HG03460 (cell line): ENCODE results near the gene GFRA4.

Experiments
- ATAC-seq: cut with Tn5 transposase; IDR thresholded peaks from one replicate; pipeline ENCODE4 v1.9.1; 2021; ENCODE audit not compliant: unreplicated experiment

GFRA4 gene, protein sequence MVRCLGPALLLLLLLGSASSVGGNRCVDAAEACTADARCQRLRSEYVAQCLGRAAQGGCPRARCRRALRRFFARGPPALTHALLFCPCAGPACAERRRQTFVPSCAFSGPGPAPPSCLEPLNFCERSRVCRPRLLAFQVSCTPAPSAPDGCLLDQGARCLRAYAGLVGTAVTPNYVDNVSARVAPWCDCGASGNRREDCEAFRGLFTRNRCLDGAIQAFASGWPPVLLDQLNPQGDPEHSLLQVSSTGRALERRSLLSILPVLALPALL

DNA sequence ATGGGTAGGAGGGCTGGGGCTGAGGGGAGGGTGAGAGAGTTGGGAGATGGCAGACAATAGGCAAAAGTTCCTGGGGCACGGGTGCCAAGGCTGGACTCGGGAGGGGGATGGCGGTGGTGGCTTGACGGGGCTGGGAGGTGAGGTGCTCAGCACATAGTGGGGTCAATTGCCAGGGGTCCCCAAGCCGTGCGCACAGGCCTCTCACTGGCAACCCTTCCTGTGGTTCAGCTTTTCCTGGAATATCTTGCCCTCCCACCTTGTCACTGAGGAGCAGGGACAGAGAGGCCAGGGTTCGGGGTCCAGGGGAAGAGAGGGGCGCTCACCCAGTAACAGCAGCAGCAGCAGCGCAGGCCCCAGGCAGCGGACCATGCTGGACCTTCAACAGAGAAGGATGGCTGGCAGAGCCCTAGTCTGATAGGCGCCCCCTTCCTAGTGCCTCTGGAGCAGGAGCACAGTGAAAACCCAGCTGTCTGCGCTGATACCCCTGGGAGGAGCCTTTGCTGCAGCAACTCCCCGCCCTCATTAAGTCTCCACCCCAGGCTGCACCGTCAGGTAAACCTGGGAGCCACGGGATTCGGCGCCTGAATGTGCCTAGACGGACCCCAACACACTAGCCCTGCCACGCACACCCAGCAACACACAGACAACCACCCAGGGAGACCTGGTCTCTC, at the start of gene GFRA4:
Gene GFRA4 (minus strand): TSS at position 369 of the 671 bp plus-strand sequence. CDS start 0 bp downstream, at position 369.
- ATAC-seq = no peak

- no peak for ATAC-seq
Measured at GRCh38 chr20:3712279-3712873, 49.2 kb upstream of the GFRA4 start, which contains the start of gene SIGLEC1. Gene SIGLEC1 (minus strand): TSS chr20:3712600. CDS start chr20:3707128, 5,472 bp downstream.

DNA sequence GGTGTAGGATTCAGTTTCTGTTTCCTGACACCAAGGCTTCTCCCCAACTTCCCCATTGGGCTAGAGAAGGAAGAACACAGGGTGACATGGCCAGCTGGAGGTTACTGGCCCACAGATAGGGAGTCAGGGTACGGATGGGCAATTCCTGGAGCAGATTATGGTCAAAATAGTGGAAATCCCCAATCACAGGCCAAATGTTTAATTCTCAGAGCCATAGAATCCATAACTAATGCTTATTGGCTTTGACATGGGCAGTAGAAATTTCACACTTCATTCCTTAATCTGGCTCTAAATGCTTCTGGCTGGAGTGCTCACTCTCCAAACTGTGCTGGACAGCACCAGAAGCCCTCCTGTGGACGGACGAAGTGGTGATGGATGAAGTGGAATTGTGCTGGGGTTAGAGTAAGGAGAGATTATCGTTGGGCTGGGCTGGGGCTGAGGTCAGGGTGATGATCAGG, 48.3 kb upstream of the GFRA4 start:
- ATAC-seq = no peak

- ATAC-seq = no peak
Measured at GRCh38 chr20:3710703-3711483, 47.7 kb upstream of the GFRA4 start.

DNA sequence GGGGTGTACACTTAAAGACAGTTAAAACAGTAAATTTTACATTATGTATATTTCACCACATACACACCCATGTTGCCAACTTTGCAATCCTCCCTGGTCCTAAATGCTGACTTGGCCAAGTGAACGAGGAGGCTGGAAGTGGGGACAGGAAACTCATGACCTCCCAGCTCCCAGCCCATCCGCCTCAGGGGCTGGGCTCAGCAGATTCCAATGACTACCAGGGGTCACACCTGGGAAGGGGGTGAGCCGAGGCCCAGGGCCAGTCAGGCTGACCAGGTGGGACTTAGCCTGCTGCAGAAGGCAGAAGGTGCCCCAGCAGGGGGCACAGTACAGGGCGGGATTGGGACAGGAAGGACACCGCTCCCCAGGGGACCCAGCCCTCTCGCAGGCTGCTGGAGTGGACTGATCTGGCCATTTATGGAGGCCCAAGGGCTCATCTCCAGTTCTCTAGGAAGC, 46.8 kb upstream of the GFRA4 start:
- no peak for ATAC-seq

- no peak for ATAC-seq
Measured at GRCh38 chr20:3707508-3707899, 44.3 kb upstream of the GFRA4 start.

DNA sequence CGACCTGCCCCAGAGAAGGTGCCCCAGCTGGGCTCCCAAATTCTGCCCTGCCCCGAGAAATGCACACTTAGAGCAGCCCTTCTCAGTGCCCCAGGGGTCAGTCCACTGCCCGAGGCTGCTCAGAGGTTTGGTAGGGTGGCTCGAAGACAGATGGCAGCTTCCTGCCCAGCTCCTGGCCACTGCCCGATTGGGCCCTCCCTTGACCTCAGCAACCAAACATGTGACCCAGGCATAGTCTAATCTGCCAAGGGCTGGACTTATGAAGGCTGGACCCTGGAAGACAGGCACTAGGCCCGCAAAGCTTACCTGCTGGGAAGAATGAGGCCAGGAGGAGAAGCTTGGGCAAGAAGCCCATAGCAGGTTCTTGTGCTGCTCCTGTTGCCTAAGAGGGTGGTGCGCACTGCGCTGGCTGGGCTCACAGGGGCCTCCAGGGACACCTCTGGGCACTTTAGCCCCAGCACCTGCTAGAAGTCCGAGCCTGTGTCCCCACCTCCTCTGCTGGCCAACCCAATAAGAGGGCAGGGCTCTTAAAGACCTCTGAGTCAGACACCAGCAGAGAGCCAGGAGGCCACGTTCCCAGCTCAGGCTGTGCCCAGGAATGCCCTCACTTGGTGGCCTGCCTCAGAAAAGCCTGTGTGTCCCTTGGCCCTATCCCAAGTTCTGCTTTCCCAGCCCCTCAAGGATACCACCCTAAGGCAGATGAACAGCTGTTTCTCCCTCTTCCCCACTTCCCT, 43.7 kb upstream of the GFRA4 start:
- no peak for ATAC-seq

GRCh38 chr20:3705970-3706739, 43.0 kb upstream of the GFRA4 start:
- no peak for ATAC-seq

DNA sequence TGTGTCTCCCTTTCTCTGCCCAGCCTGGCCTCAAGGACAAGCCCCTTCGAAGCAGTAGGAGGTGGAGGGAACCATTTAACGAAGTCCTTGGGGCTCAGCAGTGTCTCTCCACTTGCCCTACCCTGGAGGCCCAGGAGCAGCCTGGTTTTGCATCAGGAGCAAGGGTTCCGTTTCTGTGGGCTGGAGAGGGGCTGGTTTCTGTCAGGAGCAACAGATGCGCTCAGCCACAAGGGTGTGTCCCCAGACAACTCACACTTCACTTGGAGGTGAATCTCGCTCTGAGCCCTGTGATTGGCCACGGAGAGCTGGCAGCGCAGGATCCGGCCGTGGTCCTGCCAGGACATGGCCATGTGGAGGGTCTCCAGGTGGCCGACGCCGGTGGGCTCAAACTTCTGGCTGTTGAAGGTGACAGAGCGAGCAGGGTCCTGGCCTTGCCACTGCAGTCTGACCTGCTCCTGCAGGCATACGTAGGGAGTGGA, 42.3 kb upstream of the GFRA4 start:
- no peak for ATAC-seq

DNA sequence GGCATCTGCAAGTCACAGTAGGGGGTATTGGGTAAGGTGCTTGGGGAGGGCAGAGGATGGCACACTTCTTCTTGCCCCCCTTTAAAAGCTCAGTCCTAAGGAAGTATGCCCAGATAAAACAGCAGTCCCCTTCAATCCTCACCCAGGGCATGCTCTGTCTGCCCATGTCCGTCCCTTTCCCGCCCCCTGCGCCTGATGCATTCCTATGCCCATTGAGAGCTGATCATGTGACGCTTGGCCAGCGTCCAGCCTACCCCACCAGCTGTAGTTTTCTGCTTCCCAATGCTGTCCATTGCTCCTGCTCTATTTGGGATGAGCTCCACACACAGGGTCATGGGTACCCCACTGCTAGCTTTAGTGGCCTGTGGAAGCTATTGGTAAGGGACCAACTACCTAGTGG, 40.9 kb upstream of the GFRA4 start:
- no peak for ATAC-seq

GRCh38 chr20:3702611-3703391, 39.6 kb upstream of the GFRA4 start:
- no peak for ATAC-seq

GRCh38 chr20:3701061-3701998, 38.1 kb upstream of the GFRA4 start:
- ATAC-seq = no peak

DNA sequence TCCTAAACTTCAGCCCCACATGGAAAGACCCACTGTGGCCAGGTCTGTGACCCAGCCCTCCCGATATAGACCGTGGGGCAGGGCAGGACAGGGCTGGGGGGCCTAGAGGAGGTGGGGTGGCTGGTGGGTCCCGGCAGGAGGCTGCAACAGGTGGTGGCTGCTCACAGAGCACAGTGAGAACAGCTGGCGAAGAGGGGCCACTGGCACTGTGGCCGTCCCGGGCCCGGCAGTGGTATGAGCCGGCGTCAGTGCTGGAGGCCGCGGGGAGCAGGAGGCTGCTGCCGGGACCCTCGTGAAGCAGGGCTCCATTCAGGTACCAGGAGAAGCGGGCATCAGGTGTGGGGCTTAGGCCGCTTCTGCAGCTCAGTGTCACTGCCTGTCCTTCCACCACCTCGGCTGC, 35.8 kb upstream of the GFRA4 start:
- ATAC-seq = no peak

- no peak for ATAC-seq
Measured at GRCh38 chr20:3698591-3699001, 35.4 kb upstream of the GFRA4 start.

DNA sequence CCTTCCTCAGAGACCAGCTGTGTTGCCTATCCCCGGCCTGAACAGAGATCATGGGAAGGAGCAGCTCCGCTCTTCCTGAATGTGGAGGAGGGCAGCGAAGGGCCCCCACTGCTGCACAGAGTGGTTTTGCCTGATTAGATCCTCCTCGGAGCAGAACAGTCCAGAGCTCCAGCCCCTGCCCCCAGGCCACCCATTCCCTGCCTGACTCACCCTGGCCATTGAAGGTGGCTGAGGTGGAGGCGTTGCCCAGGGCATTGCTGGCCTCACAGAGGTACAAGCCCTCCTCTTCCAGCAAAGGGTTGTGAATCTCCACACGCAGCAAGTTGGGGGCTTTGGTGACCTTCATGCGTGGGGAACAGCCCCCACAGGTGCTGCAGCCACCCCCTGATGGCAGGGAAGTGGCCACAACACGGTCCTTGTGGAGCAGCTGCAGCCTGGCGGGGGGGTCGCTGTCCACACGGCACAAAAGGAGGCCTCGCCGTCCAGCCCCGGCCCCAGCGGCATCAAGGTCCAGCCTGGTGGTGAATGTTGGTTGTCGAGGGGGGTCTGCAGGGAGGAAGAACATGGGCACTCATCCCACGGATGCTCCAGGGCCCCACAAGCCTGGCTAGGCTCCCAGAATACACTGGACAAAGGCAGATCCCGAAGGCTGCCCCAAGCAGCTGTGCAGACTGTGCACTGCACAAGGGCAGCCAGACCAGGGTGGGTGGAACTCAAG, 34.5 kb upstream of the GFRA4 start:
- no peak for ATAC-seq

DNA sequence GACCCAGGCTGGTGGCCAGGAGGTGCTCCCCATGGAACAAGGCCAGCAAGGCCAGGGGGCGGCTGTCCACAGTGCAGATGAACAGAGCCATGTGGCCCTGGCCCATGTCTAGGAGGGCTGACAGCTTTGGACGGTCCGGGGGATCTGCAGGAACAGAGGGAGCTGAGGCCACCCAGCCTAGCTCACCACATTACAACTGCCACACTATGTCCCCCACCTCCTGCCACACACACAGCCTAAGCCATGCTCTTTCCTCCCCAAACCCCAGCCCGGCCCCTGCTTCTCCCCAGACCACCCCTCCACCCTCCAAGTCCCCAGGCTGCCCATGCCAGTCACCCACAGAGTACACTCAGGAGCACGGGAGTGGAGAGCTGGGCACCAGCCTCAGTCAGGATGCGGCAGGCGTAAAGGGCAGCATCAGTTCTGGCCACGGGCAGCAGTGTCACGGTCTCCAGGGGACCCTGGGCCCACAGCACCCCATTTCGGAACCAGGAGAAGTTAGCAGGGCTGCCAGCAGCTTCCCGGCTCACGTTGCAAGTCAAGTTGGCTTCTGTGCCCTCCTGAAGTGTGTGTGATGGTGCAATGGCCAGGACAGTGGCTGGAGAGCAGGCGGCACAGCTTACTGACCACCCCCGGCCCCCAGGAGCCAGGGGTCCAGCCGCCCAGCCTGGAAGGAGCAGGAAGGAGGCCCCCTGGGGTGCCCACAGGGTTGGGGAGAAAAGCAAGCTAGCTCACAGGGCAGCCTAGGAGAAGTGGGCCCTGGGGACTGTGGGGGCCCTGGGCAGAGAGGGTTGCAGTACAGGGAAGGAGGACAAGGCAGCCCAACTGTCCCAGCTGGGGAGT, 33.8 kb upstream of the GFRA4 start:
- no peak for ATAC-seq
